K562 (cell line): ENCODE results near the gene DNAJB11. TPM values are rescaled to one million over a fixed set of nuclear protein-coding genes. Genes with fewer than 3 reads are reported as not detected.

ENCODE experiments used
- CBX8 ChIP-seq: fragments of 200-600 bp; sonication (generic); IDR thresholded peaks from 2 replicates; pipeline ENCODE4 v1.6.1; 2012; ENCODE audit warnings: borderline replicate concordance, mixed run types, low read depth, mild to moderate bottlenecking, moderate library complexity, mixed read lengths, low read length, control low read depth, inconsistent platforms; ENCODE audit not compliant: poor library complexity, severe bottlenecking; ENCODE audit errors: extremely low read depth
- CCAR2 ChIP-seq: fragments of 200-400 bp; formaldehyde crosslinking; IDR thresholded peaks from 2 replicates; pipeline ENCODE4 v1.6.1; 2017; ENCODE audit warnings: mild to moderate bottlenecking, low read depth, low read length
- CREBBP ChIP-seq: IDR thresholded peaks from one replicate; pipeline ENCODE4 v1.6.1; 2012; ENCODE audit warnings: low read depth, mild to moderate bottlenecking, control low read depth, inconsistent platforms, low read length
- DPF2 ChIP-seq: fragments of 450-650 bp; IDR thresholded peaks from 2 replicates; pipeline ENCODE4 v1.6.1; 2016
- EZH2 ChIP-seq: IDR thresholded peaks from 2 replicates; pipeline ENCODE4 v1.6.1; 2012; ENCODE audit warnings: low read depth, mild to moderate bottlenecking, inconsistent platforms, low read length, borderline replicate concordance
- FOXK2 ChIP-seq, 2 experiments: fragments of 450-650 bp; IDR thresholded peaks in 1 of 2; conservative IDR thresholded peaks in 1 of 2; 2 replicates each; pipeline ENCODE4 v1.6.1; 2016; ENCODE audit warnings: low read depth in 2 of 2, mild to moderate bottlenecking in 1 of 2
- HLTF ChIP-seq: fragments of 450-650 bp; IDR thresholded peaks from 2 replicates; pipeline ENCODE4 v1.6.1; 2016
- KLF6 ChIP-seq: fragments of 250-450 bp; sonication (Bioruptor Pico); IDR thresholded peaks from 2 replicates; pipeline ENCODE4 v1.4.0; 2020; ENCODE audit warnings: mild to moderate bottlenecking, moderate library complexity, borderline replicate concordance
- MITF ChIP-seq: IDR thresholded peaks from 2 replicates; pipeline ENCODE4 v1.6.1; 2014; ENCODE audit warnings: antibody characterized with exemption
- NKRF ChIP-seq: fragments of 450-650 bp; IDR thresholded peaks from 2 replicates; pipeline ENCODE4 v1.6.1; 2016; ENCODE audit warnings: borderline replicate concordance
- POU5F1 ChIP-seq: fragments of 150-350 bp; IDR thresholded peaks from 2 replicates; pipeline ENCODE4 v1.6.1; 2014; ENCODE audit warnings: borderline replicate concordance, low read length, low read depth, mild to moderate bottlenecking; ENCODE audit not compliant: partially characterized antibody
- PRDM10 ChIP-seq: fragments of 450-650 bp; IDR thresholded peaks from 2 replicates; pipeline ENCODE4 v1.6.1; 2018; ENCODE audit not compliant: partially characterized antibody
- RBFOX2 ChIP-seq: fragments of 200-400 bp; formaldehyde crosslinking; IDR thresholded peaks from 2 replicates; pipeline ENCODE4 v1.6.1; 2017; ENCODE audit warnings: low read depth, mild to moderate bottlenecking, low read length, moderate library complexity
- RCOR1 ChIP-seq, 2 experiments: IDR thresholded peaks; 2 replicates each; pipeline ENCODE4 v1.6.1; 2012; ENCODE audit warnings: low read depth in 2 of 2, low read length in 2 of 2, borderline replicate concordance in 1 of 2, improper control_type of control experiment in 1 of 2
- SIRT6 ChIP-seq: IDR thresholded peaks from one replicate; pipeline ENCODE4 v1.6.1; 2012; ENCODE audit warnings: low read depth, mild to moderate bottlenecking, control low read depth, inconsistent platforms, low read length, moderate library complexity
- SMAD3 ChIP-seq: fragments of 450-650 bp; formaldehyde crosslinking; conservative IDR thresholded peaks from 2 replicates; pipeline ENCODE4 v1.4.0; 2020; ENCODE audit warnings: mild to moderate bottlenecking
- TOE1 ChIP-seq, 2 experiments: fragments of 450-650 bp in 1 of 2; sonication (generic) in 1 of 2; formaldehyde crosslinking in 1 of 2; IDR thresholded peaks; 2 replicates each; pipeline versions ENCODE4 v1.7.1 to v1.8.0; 2016 to 2022; ENCODE audit warnings: borderline replicate concordance in 2 of 2, mild to moderate bottlenecking in 2 of 2, antibody characterized with exemption in 1 of 2, inconsistent platforms in 1 of 2, low read depth in 1 of 2, missing genetic modification reagents in 1 of 2, moderate library complexity in 1 of 2
- polyA plus RNA-seq, 8 experiments: library from polyadenylated mRNA; depleted of rRNA in 4 of 8; stranded (reverse) in 5 of 8; unstranded in 3 of 8; fragments of >200 nt; fragmentation: Nextera tagmentation in 2 of 8; fragmentation: Illumina TruSeq in 1 of 8; extraction: Ambion mirVana in 2 of 8; extraction: Trizol in 1 of 8; gene quantifications; 2 replicates each; pipeline versions ENCODE4 v1.2.1 to v1.2.3, GENCODE V29; 2011 to 2014; ENCODE audit warnings: inconsistent platforms in 1 of 8, missing spikeins in 1 of 8
- total RNA-seq, 7 experiments: library from RNA; depleted of rRNA in 6 of 7; stranded (reverse); fragments of >200 nt in 6 of 7; fragmentation: Illumina TruSeq in 2 of 7; extraction: Trizol in 2 of 7; gene quantifications; 2 replicates each; pipeline versions ENCODE4 v1.2.1 to v1.2.3, GENCODE V29; 2011 to 2021; ENCODE audit warnings: low replicate concordance in 1 of 7

DNAJB11 gene
- total and polyA plus RNA-seq, 9 of the 15 experiments (the other 6 are each of a cell fraction or from before 2014, with no cell fraction given): 14.8 to 74.7 (median 63.8) TPM

- TF ChIP-seq CCAR2 (no peak), SMAD3 (CRISPR knock-in tag) (no peak), MITF (no peak), POU5F1 (no peak), NKRF (peak; percentile 69; the same call in 1 of the 2 replicates), SIRT6 (no peak), FOXK2 (conservative IDR thresholded peaks at IDR 0.05 in 1 of 2, IDR thresholded peaks at IDR 0.05 in 1 of 2; ENCODE audit: low read depth in 2 of 2) (peak; percentile 8 to 43; a peak in 1 of 4 replicates), HLTF (no peak), RCOR1 (IDR thresholded peaks at IDR 0.05; ENCODE audit: borderline replicate concordance in 1 of 2, low read depth in 2 of 2, low read length in 2 of 2) (peak in 1 of 2 experiments; percentile 70; a peak in 1 of 4 replicates), PRDM10 (no peak), KLF6 (no peak), DPF2 (no peak), CREBBP (no peak), CBX8 (no peak), TOE1 (IDR thresholded peaks at IDR 0.05; ENCODE audit: borderline replicate concordance) (0 out of 2 replicates have a peak, but pooled peaks have one; percentile 37), TOE1 (CRISPR knock-in tag; IDR thresholded peaks at IDR 0.05; ENCODE audit: borderline replicate concordance, low read depth) (no peak), EZH2 (no peak), RBFOX2 (peak; percentile 99)
Observed at GRCh38 chr3:186567072-186567921, 3.2 kb upstream of the DNAJB11 start, which contains the start of gene TBCCD1 (continued).
